SH-SY5Y (cell line): ENCODE measurements around the gene RREB1.

Experiments
- GATA2 ChIP-seq: IDR thresholded peaks from 2 replicates; pipeline ENCODE4 v1.6.1; 2011; ENCODE audit warnings: mild to moderate bottlenecking, low read depth, low read length
- GATA3 ChIP-seq: IDR thresholded peaks from 2 replicates; pipeline ENCODE4 v1.6.1; 2011; ENCODE audit warnings: low read depth, mild to moderate bottlenecking, low read length, moderate library complexity

GRCh38 chr6:7296602-7297001 lies 188.8 kb downstream of the RREB1 start:
- no peak for TF ChIP-seq GATA2
- TF ChIP-seq GATA3, result no peak
